GM21825 (cell line): Measurements from ENCODE around the gene PLEKHM3.

ENCODE experiments used
- ATAC-seq: cut with Tn5 transposase; IDR thresholded peaks from one replicate; pipeline ENCODE4 v1.9.1; 2021; ENCODE audit warnings: mild to moderate bottlenecking, moderate library complexity; ENCODE audit not compliant: unreplicated experiment

The PLEKHM3 gene

DNA sequence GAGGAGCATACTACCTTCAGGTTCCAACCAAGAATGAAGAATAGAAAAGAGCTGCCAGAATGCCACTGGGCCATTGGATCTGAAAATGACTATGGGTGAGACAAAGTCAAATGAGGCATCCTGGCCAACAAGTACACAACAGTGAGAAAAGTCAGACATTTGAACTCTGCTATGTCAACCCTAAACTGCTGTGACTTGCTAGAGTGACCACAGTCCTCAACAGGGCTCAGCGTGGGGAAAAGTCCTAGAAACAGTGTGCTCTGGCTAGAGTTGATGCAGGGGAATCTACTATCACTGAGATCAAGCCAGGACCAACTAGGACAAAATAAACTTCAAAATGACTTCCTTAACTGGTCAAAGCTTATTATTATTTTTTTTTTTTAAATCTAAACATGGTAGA, 157.4 kb downstream of the PLEKHM3 start:
- no peak for ATAC-seq

DNA sequence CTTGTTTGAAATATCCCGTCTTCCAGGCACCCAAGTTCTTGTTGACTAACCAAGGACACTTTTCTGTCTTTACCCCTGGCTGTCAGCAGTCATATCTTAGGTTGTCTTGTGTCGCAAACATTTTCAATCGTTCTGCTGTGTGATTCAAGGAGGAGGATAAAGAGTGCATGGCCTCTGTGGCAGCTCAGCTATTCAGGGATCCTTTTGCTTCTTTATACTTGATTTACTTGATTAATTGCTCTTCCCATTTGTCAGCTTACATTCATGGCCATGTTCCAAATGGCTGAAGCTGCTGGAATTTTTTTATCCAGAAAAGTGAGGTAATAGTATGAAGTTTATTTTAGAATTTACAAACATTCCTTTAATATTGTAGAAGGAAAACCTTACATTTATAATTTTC, 158.3 kb downstream of the PLEKHM3 start:
- ATAC-seq: no peak

DNA sequence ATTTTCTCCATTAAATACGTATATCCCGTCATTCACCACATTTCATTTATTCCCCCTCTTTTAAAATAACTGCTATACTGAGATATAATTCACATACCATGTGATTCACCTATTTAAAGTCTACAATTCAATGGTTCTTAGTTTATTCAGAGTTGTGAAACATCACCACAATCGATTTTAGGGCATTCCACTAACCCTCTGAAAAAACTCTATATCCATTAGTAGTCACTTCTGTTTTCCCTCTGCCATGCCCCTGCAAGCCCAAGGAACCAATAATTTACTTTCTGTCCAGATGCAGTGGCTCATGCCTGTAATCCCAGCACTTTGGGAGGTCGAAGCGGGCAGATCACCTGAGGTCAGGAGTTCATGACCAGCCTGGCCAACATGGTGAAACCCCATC, 160.1 kb downstream of the PLEKHM3 start:
- no peak for ATAC-seq

DNA sequence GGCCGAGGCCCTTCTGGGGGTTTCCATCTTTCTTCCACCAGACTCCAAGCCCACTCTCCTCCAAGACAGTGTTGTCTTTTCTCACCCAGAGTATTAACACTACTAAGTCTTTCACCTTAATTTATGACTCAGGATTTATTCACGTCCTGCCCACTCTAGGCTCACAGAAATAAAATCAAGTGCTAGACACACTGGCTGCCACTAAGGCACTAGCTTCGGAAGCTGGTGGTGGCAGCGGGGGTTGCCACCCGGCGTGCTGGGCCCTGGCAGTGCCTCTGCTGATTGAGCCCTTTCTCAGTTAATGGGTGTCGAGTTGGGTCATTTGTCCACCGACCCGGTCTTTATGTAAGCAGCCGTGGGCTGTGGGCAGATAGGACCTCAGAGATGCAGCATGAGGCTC, 162.0 kb downstream of the PLEKHM3 start:
- no peak for ATAC-seq

DNA sequence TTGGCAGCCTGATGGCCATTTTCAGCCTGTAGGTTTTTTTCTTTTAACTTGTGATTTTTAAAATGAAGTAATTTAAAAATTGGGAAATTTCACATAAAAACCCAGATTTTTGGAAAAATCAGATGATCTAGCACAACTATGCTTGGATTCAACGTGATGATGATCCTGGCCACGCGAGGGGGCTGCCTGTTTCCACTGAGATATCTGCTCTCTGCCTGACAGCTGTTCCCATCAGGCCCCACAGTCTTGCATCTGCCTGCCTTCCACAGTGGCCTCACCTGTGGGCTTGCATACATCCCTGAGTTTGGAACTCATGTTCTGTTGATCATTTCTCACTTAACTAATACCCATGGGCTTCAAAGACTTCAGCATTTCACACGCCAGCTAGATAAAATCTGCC, 163.5 kb downstream of the PLEKHM3 start:
- no peak for ATAC-seq

DNA sequence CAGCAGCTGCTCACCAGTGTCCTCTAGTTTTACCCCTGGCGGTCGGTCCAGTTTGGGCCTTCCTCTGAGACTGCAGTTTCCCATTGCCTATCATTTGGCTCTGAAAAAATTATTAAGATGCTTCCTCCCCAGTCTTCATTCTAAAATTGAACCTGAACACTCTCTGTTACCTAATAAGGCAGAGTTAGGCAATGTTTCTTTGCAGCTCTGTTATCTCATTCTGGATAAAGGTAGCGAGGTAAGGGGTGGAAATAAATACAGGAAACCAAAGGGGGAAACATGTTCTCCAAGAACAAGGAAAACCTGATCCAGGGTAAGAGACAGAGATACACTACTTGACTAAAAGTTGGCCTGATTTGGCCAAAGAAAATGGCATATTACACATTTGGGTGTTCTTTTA, 164.6 kb downstream of the PLEKHM3 start:
- no peak for ATAC-seq

DNA sequence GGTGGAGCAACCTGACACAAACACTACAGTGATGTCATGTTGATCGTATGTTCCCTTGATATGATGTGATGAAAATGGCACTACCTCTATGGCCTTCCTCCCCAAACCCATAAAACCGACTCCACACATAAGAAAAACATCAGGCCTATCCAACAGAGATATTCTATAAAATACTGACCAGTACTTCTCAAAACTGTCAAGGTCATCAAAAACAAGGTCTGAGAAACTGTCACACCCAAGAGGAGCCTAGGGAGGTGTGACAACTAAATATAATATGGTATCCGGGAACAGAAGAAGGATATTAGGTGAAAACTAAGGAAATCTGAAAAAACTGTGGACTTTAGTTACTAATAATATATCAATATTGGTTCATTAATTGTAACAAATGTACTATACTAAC, 169.7 kb downstream of the PLEKHM3 start:
- no peak for ATAC-seq

DNA sequence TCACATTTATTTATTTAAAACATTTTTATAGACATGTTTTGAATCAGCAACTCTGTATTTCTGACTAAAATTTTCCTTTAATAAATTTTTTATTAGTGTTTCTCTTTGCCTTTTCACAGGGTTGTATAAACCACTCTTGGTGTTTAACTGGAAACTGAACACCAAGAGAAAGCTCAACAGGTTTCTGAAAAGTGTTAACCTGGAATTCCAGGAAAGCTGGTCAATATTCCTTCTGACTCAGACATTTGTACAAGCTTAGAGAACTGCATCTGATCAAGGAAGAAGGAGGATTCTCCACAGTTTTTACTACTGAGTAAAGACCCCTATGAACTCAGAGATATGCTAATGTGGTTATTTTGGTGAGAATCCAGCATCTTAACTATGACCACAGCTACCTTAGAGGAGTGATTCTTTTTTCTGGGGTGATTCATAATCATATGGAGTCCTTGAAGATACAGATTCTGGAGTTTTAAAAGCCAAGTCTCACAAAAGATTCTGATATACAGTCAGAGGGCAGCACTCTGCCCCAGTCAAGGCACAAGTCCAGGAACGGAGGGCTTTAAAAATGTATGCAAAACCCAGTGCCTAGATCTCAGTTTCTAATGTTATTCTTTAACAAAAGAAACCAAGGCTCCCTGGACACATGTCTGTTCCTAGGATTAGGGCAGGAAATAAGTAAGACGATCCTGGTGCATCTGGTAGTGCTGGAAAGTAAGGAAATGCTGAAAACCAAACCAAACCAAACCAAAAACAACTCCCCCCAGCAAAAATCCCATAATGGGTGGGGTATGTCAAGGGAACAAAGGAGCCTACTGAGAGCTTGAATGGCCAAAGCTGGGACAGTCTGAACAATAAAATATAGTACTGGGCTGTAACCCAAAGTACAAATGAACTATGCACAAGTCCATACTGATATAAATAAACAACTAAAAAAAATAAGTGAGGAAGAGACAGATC, 170.6 kb downstream of the PLEKHM3 start:
- ATAC-seq: no peak

DNA sequence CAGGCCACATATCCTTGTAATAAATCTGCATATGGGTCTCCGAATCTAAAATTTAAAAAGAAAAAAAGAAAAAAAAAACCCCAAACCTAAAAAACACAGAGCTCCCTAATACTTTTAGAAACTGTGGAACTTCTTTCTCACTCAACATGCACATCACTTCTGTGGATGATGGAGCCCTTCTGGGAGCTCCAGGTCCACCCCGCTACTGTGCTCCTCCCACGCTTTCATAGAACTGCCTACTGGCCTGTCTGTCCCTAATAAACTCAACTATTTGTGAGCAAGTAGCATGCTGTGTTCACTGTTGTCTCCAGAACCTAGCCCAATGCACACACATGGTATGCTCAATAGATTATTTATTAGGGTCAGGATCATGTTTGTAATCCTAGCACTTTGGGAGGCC, 172.5 kb downstream of the PLEKHM3 start:
- ATAC-seq: no peak

DNA sequence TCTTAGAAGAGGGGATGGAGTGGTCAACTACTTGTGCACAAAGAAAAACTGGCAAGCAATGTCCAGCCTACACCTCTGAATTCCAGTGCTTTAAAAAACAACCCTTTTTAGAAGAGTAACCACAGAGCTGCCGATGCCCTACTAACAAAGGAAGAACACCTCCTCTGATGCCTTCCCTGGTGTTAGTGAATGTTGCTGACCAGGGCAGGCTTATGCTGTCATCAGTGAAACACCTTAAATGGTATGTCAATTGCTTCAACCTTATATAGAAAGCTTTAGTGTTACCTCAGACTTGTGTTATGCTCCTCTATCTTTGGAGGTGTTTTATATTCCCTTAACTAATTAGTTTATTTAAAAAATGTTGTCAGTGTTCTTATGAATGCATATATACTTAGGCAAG, 175.9 kb downstream of the PLEKHM3 start:
- no peak for ATAC-seq

DNA sequence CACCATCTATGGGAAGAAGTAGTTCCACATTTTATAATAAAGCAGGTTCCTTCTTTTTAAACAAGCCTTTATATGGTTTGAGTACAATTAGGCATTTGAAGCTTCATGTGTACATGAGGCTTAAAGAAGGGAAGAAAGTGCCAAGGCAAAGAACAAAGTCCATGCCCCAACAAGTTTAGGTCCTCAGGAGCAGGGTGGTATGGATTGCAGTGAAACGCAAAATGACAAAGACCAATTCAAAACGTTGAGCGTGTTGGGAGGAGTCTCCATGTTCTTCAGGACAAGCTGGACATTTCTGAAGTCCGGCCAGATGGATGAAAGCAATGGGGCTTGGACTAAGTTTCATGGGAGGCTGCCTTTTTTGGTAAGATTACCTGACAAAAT, 176.8 kb downstream of the PLEKHM3 start:
- ATAC-seq: no peak

DNA sequence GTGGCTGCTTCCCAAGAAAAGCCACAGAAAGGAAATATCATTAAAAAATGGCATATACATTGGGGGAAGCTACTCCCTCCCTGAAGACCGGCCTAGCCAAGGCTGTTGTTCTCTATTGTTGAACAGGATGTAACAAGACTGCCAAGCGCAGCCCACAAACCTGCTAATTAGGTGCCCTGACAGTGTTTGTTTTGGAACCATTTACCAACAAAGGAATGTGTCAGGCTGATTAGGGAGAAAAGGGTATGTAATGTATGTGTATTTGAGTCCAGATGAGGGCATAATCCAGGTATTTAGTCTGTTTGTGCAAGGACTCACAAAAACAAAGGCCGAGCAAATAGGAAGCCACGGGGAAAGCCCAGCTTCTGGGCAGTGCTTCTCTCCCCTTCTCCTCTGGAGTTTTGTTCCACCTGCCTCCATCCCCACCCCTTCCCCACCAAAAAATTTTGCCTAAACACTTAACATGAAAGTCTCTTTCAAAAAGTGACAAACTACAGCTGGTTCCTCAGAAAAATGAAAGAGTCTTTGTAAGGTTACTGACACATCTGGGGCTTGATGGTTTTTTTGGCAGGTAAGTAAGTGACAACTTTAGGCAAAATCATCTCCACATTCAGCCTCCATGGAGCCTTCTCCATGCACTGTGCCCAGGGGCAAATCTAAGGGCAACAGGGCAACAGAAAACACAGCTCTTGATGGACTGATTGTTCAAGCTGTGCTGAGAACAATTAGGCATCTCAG, 177.4 kb downstream of the PLEKHM3 start:
- no peak for ATAC-seq

DNA sequence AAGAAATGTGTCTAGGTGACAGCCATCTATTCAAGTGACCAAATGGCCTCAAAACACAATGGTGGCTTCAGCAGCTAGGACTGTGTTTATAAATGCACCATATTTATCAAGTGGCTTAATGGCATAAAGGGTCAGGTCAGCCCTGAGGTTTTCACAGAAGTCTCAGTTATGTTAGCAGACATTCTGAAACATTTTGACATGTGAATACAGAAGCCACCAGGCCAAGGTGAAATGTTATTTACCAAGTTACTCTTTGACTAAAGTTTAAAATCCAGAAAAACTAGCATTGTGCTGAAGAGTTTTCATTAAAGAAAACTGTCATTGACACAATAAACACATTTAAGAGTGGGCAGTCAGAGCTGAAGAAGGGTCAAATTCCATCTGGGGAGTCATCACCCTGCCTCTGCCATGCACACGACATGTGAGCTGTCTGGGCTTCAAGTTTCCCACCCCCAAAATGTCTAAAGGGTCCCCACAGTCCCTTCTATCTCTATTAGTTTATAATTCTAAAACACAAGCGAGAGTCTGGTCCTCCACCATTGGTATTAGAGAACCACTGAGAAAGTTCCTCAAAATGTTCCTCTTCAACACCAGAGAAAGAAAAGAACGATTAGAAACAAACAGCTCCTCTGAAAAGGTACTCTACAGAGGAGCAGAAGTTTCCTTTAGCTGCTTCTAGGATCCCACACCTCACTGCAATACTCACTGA, 178.1 kb downstream of the PLEKHM3 start:
- ATAC-seq: no peak

DNA sequence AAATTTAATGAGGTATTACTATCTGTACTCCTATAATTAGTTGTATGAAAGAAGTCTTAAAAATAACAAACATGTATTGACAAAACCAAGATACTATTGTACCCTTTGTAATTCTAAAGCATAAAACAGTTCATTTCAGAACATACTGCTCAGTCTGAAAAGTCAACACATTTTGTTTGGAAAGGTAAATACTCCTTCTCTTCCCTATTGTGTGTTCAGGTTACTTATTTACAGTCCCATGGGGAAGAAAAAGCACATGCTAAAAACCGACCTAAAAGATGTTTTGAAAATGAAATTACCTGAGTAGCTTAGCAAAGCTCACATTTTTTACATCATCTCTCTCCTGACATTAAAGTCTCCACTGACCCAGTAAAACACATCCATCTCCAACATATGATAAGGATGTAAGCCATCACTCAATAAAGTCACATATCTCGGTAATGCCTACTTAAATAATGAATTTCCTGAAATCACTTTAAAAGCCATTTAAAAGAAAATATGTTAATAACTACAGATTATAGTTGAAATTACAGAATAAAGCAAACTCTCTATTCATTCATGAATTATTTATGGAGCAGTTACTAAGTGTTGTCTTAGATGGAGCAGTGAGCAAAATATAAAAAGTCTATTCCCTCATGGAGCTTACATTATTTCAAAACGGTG, 180.0 kb downstream of the PLEKHM3 start:
- no peak for ATAC-seq

DNA sequence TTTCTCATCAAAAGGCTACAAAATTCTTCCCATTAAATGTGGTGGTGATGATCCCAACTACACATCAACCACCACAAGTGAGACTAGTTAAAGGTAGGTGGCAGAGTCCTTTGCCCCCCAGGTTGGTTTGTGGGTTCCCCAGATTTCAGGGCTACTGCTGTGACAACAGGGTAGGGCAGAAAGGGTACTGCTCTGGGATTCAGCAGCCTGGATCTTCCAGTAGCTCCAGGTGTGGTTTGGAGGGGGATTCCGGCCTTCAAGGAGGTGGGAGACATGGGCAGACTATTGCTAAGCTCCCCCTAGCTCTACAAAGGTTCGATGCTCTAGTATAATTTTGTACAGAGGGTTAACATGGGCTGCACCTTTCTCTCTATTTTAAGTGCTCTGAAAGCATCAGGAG, 180.7 kb downstream of the PLEKHM3 start:
- ATAC-seq: no peak

DNA sequence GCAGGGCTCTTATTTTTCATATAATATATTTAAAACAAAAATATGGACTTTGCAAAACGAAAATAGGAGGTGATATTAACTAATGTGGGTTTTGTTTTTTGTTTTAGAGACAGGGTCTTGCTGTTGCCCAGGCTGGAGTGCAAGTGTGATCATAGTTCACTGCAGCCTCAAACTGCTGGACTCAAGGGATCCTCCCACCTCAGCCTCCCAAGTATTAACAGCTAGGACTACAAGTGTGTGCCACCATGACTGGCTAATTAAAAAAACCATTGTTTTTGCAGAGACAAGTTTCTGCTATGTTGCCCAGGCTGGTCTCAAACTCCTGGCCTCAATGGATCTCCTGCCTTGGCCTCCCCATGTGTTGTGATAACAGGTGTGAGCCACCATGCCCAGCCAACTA, 185.2 kb downstream of the PLEKHM3 start:
- no peak for ATAC-seq

DNA sequence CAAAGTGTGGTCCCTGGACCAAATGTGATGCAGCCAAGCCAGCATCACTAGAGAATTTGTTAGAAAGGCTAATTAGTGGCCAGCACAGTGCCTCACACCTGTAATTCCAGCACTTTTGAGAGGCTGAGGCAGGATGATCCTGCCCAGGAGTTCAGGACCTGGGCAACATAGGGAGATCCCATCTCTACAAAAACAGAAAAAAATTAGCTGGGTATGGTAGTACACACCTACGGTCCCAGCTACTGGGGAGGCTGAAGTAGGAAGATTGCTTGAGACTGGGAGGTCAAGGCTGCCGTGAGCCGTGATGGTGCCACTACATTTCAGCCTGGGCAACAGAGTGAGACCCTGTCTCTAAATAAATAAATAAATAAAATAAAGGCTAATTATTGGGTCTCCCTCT, 185.8 kb downstream of the PLEKHM3 start:
- ATAC-seq: no peak

DNA sequence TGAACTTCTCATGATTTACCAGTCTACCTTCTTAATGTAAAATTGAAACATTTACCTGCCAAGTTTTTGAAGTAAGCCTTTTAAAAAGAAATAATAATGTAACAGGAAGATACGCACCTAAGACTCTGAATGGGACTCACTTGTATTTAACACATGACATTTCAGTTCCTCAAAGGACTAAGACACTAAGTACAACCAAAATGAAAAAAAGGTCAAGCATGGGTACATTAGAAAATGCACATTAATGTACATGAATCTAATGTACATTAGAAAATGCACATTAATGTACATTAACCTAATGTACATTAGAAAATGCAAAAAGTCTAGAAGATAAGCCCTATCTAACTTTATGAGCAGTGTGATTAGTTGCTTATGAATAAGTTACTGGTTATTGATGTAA, 186.3 kb downstream of the PLEKHM3 start:
- ATAC-seq: no peak

DNA sequence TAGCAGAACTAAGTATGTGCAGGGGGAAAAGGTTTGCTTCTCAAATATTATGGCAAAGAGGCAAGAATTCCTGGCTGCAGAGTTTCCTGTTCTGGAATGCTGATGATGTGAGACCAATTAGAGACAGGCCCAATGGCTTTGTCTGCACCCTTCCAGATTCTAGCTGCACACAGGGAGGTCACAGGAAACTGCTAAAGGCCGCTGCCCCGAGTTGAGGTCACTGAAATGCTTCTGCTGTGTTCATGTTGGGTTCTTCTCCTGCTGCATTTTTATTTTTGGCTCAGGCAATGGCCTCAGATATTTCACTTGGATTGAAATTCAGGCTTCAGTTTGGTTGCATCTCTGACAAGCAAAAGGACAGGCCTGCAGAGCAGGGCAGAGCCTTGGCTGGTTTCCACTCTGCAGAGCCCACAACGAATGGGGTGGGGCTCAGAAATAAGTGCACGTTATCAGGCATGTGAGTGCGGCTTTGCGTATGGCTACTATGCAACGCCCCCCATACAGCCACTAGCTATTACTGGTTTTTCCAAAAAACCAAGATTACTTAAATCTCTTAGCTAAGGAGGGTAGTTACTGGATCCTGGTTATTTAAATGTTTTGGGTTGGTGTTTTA, 188.7 kb downstream of the PLEKHM3 start:
- ATAC-seq: no peak

DNA sequence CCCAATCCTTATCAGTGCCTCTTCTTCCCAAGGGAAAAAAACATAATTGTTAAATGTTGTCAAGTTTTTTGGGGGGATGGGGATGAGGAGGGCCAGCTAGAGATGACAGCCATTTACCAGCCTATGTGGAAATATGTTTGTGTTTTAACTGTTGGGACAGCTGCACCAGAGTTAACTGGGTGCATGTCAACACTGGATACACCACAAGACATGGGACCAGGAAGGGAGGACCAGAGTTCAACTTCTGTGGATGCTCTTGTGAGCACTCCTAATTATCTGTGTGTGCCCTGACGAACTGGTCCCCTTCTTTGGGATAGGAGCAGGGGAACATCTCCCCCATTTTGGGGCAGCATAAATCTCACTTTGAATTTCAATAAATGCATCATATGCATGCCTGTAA, 189.5 kb downstream of the PLEKHM3 start:
- ATAC-seq: no peak
